B cell (primary cell): ENCODE measurements around the gene FBN1. TPM values are rescaled to one million over a fixed set of nuclear protein-coding genes. Genes with fewer than 3 reads are reported as not detected.

Experiments
- ATAC-seq: fragments of 200-7000 bp; cut with Tn5 transposase; one replicate; pipeline ENCODE4 v1.10.0; 2021; ENCODE audit warnings: low read depth, mild to moderate bottlenecking, moderate number of reproducible peaks, moderate library complexity
- CTCF ChIA-PET: fragments of 350-600 bp; sonication (Branson Sonifier 250); formaldehyde crosslinking; loops from one replicate; lab custom pipeline; 2021; ENCODE audit warnings: antibody characterized with exemption, inconsistent platforms; lab: Charles Lee
- POLR2A ChIA-PET: fragments of 350-600 bp; sonication (Branson Sonifier 250); formaldehyde crosslinking; loops from one replicate; lab custom pipeline; 2021; ENCODE audit warnings: antibody characterized with exemption; lab: Charles Lee
- DNase-seq: peaks from one replicate; pipeline ENCODE4 v3.0.0; 2013
- H2AFZ ChIP-seq: 2 replicates; pipeline ENCODE4 v1.6.1; 2012; ENCODE audit warnings: mild to moderate bottlenecking, low read depth, low read length; ENCODE audit not compliant: insufficient read depth, poor library complexity, severe bottlenecking
- H3K27ac ChIP-seq, 2 donors: 1 replicate in 1 of 2; 2 replicates in 1 of 2; pipeline ENCODE4 v1.5.1; 2012 to 2013; ENCODE audit warnings: low read length in 2 of 2, mild to moderate bottlenecking in 2 of 2, moderate library complexity in 1 of 2
- H3K27me3 ChIP-seq, 4 experiments: fragments of 200-600 bp in 1 of 4; sonication (generic) in 1 of 4; replicated peaks in 1 of 4; 1 replicate in 2 of 4; 2 replicates in 2 of 4; pipeline versions ENCODE4 v1.6.1 to v1.7.0; 2013 to 2016; ENCODE audit warnings: low read length in 3 of 4, mild to moderate bottlenecking in 2 of 4, mixed read lengths in 1 of 4, moderate library complexity in 1 of 4; ENCODE audit not compliant: insufficient read depth in 4 of 4, control insufficient read depth in 3 of 4; ENCODE audit errors: control extremely low read depth in 1 of 4
- H3K36me3 ChIP-seq, 2 experiments: replicated peaks in 1 of 2; 1 replicate in 1 of 2; 2 replicates in 1 of 2; pipeline versions ENCODE4 v1.6.1 to v1.7.1; 2013; ENCODE audit warnings: low read length in 1 of 2; ENCODE audit not compliant: insufficient read depth in 2 of 2, control insufficient read depth in 1 of 2; ENCODE audit errors: control extremely low read depth in 1 of 2, extremely low read depth in 1 of 2
- H3K4me1 ChIP-seq, 2 donors: fragments of 200-600 bp in 1 of 2; sonication (generic) in 1 of 2; 1 replicate in 1 of 2; 2 replicates in 1 of 2; pipeline versions ENCODE4 v1.5.1 to v1.6.1; 2013 to 2017; ENCODE audit warnings: low read length in 2 of 2; ENCODE audit not compliant: control insufficient read depth in 2 of 2, insufficient read depth in 2 of 2
- H3K4me2 ChIP-seq: replicated peaks from 2 replicates; pipeline ENCODE3; 2012; ENCODE audit warnings: mild to moderate bottlenecking, low read depth, low read length; ENCODE audit not compliant: poor library complexity, severe bottlenecking
- H3K4me3 ChIP-seq, 5 experiments: fragments of 200-600 bp in 1 of 5; sonication (generic) in 1 of 5; 1 replicate in 3 of 5; 2 replicates in 2 of 5; pipeline versions ENCODE4 v1.5.1 to v1.7.0; 2011 to 2016; ENCODE audit warnings: low read length in 4 of 5, mild to moderate bottlenecking in 4 of 5, low read depth in 2 of 5, control low read depth in 1 of 5, moderate library complexity in 1 of 5; ENCODE audit not compliant: insufficient read depth in 1 of 5; ENCODE audit errors: control extremely low read depth in 1 of 5, extremely low read depth in 1 of 5
- H3K79me2 ChIP-seq: fragments of 200-600 bp; sonication (generic); one replicate; pipeline ENCODE4 v1.6.0; 2016; ENCODE audit warnings: low read length; ENCODE audit not compliant: control insufficient read depth, insufficient read depth
- H3K9ac ChIP-seq: fragments of 200-600 bp; sonication (generic); 2 replicates; pipeline ENCODE4 v1.6.1; 2017; ENCODE audit warnings: mild to moderate bottlenecking, low read length, moderate library complexity
- H3K9me3 ChIP-seq, 3 donors: one replicate each; pipeline versions ENCODE4 v1.6.1 to v1.7.1; 2013; ENCODE audit warnings: low read length in 2 of 3; ENCODE audit not compliant: control insufficient read depth in 2 of 3, insufficient read depth in 1 of 3; ENCODE audit errors: control extremely low read depth in 1 of 3
- H4K20me1 ChIP-seq: 2 replicates; pipeline ENCODE4 v1.6.0; 2012; ENCODE audit warnings: mild to moderate bottlenecking, low read length; ENCODE audit not compliant: insufficient read depth, control insufficient read depth, poor library complexity, severe bottlenecking
- H3K27ac Mint-ChIP-seq: one replicate; pipeline ENCODE4 v1.8.0; 2021; ENCODE audit warnings: mixed read lengths
- H3K27me3 Mint-ChIP-seq: one replicate; pipeline ENCODE4 v1.8.0; 2021; ENCODE audit warnings: mixed read lengths
- H3K4me1 Mint-ChIP-seq: one replicate; pipeline ENCODE4 v1.8.0; 2021; ENCODE audit warnings: mixed read lengths
- H3K4me3 Mint-ChIP-seq: one replicate; pipeline ENCODE4 v1.8.0; 2021; ENCODE audit warnings: mixed read lengths
- H3K9me3 Mint-ChIP-seq: one replicate; pipeline ENCODE4 v1.8.0; 2022; ENCODE audit warnings: mixed read lengths; ENCODE audit not compliant: insufficient read depth
- CTCF ChIP-seq: fragments of 200-600 bp; IDR thresholded peaks from one replicate; pipeline ENCODE4 v1.8.0; 2022; ENCODE audit warnings: antibody characterized with exemption, mild to moderate bottlenecking
- EZH2 ChIP-seq: IDR thresholded peaks from 2 replicates; pipeline ENCODE4 v1.6.1; 2012; ENCODE audit warnings: borderline replicate concordance, low read depth, mild to moderate bottlenecking, moderate library complexity, low read length; ENCODE audit not compliant: insufficient read depth, poor library complexity, severe bottlenecking
- WGBS: methylation state at CpG from one replicate; pipeline ENCODE4 v1.1.5; 2013; ENCODE audit warnings: missing lambda C conversion rate; ENCODE audit not compliant: insufficient coverage; 5-methylcytosine and 5-hydroxymethylcytosine counted together
- intact Hi-C: fragments of 100-400 bp; cut with micrococcal nuclease; formaldehyde crosslinking; loops from one replicate; pipeline ENCODE4 v1.10.0; 2022
- polyA plus RNA-seq: library from polyadenylated mRNA; depleted of rRNA; stranded (reverse); fragments of >200 nt; gene quantifications from 2 replicates; pipeline ENCODE4 v1.2.3, GENCODE V29; 2012
- total RNA-seq, 2 donors: library from RNA; stranded (reverse); fragments of 120-200 nt in 1 of 2; gene quantifications; 1 replicate in 1 of 2; 2 replicates in 1 of 2; pipeline versions ENCODE4 v1.2.3 to v1.2.4, GENCODE V29; 2013 to 2022

FBN1 gene
- total and polyA plus RNA-seq, 2 donors (not counting 1 experiment from before 2014, with no cell fraction given), result 0.15 to 0.25 TPM

GRCh38 chr15:48667701-48668100 is 22.2 kb upstream of the FBN1 start:
- Histone ChIP-seq H3K4me1 (no peaks in the 10 kb centered on the region), H3K9me3 (no peaks in the 10 kb centered on the region), H3K4me3 (no peak overlapping the region), H3K79me2 (no peaks in the 10 kb centered on the region), H3K36me3 (no peaks in the 10 kb centered on the region), H3K27me3 (no peaks in the 10 kb centered on the region), H3K9ac (no peak overlapping the region), H3K4me2 (no peak overlapping the region), H3K27ac (no peak overlapping the region), H4K20me1 (no peaks in the 10 kb centered on the region), H2AFZ (no peak overlapping the region)
- ChIA-PET POLR2A (no interaction called here), CTCF (no interaction called here)
- ATAC-seq (no peak), DNase-seq (no peak)
- Mint-ChIP-seq H3K9me3 (no peaks in the 10 kb centered on the region), H3K4me1 (no peaks in the 10 kb centered on the region), H3K4me3 (no peak overlapping the region), H3K27me3 (peaks cover 5% of the 10 kb centered on the region), H3K27ac (no peak overlapping the region)
- TF ChIP-seq EZH2 (no peak), CTCF (no peak)
- intact Hi-C loops, result no loop called here
- WGBS, result no CpG with 5 or more reads among the region's 1 CpG

GRCh38 chr15:48664436-48664835 is 18.9 kb upstream of the FBN1 start:
- ATAC-seq, result no peak
- no peaks in the 10 kb centered on the region for H3K27me3 Mint-ChIP-seq

More at GRCh38 chr15:48664436-48664835, 18.9 kb upstream of the FBN1 start:
- DNase-seq, result no peak
- H3K9me3 Mint-ChIP-seq, result no peaks in the 10 kb centered on the region
- intact Hi-C loops, result no loop called here
- Histone ChIP-seq H3K27me3 (no peaks in the 10 kb centered on the region), H3K9ac (no peak overlapping the region), H3K4me2 (no peak overlapping the region), H3K27ac (no peak overlapping the region), H4K20me1 (no peaks in the 10 kb centered on the region), H3K36me3 (no peaks in the 10 kb centered on the region), H3K4me3 (no peak overlapping the region), H3K9me3 (no peaks in the 10 kb centered on the region), H3K79me2 (no peaks in the 10 kb centered on the region), H2AFZ (no peak overlapping the region), H3K4me1 (no peaks in the 10 kb centered on the region)
- H3K4me3 Mint-ChIP-seq, result no peak overlapping the region
- ChIA-PET CTCF (no interaction called here), POLR2A (no interaction called here)
- no peaks in the 10 kb centered on the region for H3K4me1 Mint-ChIP-seq
- 63% methylated on average over 1 of the region's 1 CpG for WGBS
- H3K27ac Mint-ChIP-seq, result no peak overlapping the region
- TF ChIP-seq EZH2, result no peak
